Peyer's patch (tissue), 4 donors: ENCODE data around the gene NMT1.

Experiments
- POLR2A ChIP-seq, 2 donors: fragments of 450-650 bp; IDR thresholded peaks; one replicate each; pipeline ENCODE4 v1.5.1; 2017; ENCODE audit warnings: antibody characterized with exemption in 2 of 2, mild to moderate bottlenecking in 2 of 2, moderate library complexity in 2 of 2
- TF ChIP-seq, protein P1 (sequence below), 6 experiments: fragments of 450-650 bp in 4 of 6; fragments of 200-600 bp in 2 of 6; sonication (generic) in 1 of 6; IDR thresholded peaks; one replicate each; pipeline ENCODE4 v1.5.1; 2017 to 2019; ENCODE audit warnings: antibody characterized with exemption in 6 of 6, mild to moderate bottlenecking in 3 of 6, moderate library complexity in 1 of 6

GRCh38 chr17:45087978-45088377 is 26.9 kb downstream of the NMT1 start:
- TF ChIP-seq, protein P1, sequence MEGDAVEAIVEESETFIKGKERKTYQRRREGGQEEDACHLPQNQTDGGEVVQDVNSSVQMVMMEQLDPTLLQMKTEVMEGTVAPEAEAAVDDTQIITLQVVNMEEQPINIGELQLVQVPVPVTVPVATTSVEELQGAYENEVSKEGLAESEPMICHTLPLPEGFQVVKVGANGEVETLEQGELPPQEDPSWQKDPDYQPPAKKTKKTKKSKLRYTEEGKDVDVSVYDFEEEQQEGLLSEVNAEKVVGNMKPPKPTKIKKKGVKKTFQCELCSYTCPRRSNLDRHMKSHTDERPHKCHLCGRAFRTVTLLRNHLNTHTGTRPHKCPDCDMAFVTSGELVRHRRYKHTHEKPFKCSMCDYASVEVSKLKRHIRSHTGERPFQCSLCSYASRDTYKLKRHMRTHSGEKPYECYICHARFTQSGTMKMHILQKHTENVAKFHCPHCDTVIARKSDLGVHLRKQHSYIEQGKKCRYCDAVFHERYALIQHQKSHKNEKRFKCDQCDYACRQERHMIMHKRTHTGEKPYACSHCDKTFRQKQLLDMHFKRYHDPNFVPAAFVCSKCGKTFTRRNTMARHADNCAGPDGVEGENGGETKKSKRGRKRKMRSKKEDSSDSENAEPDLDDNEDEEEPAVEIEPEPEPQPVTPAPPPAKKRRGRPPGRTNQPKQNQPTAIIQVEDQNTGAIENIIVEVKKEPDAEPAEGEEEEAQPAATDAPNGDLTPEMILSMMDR (IDR thresholded peaks at IDR 0.05) = no peak
- no peak for TF ChIP-seq POLR2A (IDR thresholded peaks at IDR 0.05)
